Measurements from ENCODE around the gene AHDC1.

Gene AHDC1

GRCh38 chr1:27574871-27575831 is 28.8 kb downstream of the AHDC1 start:
- no peak for DNase-seq

GRCh38 chr1:27574001-27574781 is 29.8 kb downstream of the AHDC1 start:
- DNase-seq = no peak

- no peak for DNase-seq
These were observed 31.1 kb downstream of the AHDC1 start for GRCh38 chr1:27572679-27573426.

- no peak for DNase-seq
These were observed 31.8 kb downstream of the AHDC1 start for GRCh38 chr1:27572019-27572678.

- no peak for DNase-seq
These were observed 32.4 kb downstream of the AHDC1 start for GRCh38 chr1:27571439-27572018.

DNA sequence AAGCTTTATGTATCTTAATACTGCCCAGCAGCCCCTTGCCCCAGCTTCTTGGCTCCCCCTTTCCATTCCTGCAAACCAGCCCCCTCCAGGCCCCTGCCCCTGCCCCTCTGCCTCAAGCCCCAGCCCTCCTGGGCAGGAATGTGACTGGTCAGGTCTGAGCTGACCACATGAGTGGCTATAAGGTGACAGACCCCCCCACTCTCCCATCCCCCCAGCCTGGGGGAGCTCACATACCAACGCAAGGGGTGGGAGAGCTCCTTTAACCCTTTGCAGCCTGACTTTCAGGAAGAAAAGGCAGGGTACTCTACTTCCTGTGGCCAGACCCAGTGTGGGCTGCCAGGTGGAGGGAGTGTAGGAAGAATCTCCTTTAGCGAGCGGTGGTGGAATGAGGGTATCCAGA is 33.2 kb downstream of the AHDC1 start:
- no peak for DNase-seq

- no peak for DNase-seq
These were observed 33.6 kb downstream of the AHDC1 start for GRCh38 chr1:27570356-27570755.

DNA sequence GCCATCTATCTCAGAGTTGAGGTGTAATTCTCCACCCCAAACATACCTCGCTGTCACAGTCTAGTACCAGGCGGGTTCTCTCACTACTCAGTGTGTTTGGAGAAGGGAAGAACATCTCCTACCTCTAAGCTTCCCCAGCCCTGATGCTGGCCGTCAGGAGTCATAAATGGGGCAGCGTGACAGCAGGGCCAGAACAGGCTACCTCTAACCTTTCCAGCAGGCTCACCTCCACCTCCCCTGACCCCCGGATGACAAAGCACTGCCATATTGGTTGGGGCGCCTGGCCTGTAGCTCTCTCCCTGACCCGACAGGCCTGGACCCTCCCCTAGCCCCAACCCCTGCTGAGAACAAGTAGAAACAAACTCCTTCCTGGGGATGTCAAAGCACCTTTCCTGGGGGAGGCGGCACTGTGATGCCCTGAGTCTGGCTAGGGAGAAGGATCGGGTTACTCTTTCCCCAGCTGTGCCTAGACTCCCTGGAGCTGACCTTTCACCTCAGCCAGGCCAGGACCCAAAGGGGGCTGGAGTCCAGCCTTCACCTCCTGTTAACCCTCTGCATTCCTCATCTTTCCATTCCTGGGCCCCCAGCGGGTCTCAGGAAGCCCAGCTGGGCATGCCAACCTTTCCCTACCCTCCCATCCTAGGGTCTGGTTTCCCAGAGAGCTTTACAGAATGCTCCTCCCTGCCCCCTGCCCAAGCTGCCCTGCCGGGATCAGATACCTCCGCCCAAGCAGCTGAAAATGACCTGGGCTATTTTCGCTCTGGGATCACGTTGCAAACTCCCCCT is 34.2 kb downstream of the AHDC1 start:
- no peak for DNase-seq

DNA sequence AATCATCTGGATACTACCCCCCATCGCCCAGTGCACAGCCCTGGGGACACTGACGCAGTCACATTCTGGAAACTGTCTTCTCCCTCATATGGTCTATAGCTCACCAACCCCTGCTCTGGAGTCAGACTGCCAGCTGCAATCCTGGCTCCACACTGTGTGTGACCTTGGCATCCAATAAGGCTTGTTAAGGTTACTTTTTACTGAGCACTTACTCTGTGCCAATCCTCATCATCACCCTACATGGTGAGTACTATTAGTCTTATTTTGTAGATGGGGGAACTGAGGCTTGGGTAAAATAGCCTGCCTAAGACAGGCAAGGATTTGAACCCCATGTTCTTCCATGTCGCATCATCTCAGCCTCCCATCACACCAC is 34.9 kb downstream of the AHDC1 start:
- DNase-seq = no peak

DNA sequence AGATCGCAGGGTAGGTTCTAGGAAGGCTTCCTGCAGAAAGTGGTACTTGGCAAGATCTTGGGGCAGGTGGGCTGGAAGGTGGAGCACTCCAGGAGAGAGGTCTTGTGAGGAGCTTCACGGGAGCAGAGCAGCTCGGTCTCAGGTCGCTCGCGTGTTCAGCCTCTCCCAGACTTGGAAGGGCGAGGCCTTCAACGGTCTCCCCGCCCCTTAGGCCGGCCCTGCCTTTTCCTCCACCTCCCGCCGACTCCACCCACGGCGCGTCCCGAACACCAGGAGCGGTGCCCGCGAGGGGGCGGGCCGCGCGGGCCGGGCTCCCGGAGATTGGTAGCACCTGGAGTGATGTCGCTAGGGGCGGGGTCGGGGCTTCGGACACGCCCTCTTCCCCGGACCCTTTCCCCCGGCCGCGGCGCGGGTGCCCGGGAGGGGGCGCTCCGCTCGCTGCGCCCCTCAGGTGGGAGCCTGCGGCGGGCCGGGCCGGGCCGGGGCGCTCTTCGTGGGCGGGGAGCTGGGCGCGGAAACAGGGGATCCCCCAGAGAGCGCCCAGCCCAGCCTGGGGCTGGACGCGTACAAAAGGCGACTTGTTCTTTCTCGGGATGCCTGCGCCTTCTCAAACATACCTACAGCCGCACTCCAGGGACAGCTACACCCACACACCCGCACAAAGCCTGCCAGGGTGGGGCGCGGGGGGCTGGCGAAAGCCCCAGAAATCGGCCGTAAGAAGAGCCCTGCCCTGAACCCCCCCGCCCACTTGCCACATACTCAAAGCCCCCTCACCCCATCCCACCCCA is 35.5 kb downstream of the AHDC1 start:
- no peak for DNase-seq

GRCh38 chr1:27567971-27568299 is 36.0 kb downstream of the AHDC1 start:
- DNase-seq = no peak

GRCh38 chr1:27567146-27567526 is 36.8 kb downstream of the AHDC1 start:
- DNase-seq = no peak

DNA sequence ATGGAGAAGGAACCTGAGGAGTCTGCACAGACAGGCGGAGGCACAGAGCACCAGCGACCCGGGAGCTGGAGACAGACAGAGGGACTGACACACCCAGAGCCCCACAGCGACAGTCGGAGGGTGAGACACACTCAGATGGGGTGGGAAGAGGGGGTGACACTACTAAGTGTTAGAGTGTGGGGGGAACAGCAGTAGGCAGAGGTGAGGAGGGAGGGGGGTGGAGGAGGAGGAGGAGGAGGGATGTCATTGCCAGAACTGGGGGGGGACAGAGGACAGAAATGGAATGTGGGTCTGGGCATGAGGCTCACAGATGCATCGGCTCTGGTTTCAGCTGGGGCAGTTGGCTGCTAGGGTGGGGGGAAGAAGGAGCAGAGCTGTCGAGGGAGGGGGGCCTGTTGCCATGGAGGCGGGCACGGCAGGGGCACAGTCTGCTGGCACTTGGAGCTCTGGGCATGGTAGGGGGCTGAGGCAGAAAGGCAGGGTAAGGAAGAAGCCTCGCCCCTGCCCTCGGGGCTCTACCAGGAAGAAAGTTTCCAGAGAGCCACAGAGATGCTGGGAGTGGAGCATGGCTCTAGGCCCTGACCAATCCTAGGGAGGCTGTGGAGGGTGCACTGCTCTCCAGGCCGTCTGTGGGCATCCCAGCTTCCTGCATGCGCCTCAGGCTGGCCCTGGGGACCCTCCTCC is 37.3 kb downstream of the AHDC1 start:
- no peak for DNase-seq

DNA sequence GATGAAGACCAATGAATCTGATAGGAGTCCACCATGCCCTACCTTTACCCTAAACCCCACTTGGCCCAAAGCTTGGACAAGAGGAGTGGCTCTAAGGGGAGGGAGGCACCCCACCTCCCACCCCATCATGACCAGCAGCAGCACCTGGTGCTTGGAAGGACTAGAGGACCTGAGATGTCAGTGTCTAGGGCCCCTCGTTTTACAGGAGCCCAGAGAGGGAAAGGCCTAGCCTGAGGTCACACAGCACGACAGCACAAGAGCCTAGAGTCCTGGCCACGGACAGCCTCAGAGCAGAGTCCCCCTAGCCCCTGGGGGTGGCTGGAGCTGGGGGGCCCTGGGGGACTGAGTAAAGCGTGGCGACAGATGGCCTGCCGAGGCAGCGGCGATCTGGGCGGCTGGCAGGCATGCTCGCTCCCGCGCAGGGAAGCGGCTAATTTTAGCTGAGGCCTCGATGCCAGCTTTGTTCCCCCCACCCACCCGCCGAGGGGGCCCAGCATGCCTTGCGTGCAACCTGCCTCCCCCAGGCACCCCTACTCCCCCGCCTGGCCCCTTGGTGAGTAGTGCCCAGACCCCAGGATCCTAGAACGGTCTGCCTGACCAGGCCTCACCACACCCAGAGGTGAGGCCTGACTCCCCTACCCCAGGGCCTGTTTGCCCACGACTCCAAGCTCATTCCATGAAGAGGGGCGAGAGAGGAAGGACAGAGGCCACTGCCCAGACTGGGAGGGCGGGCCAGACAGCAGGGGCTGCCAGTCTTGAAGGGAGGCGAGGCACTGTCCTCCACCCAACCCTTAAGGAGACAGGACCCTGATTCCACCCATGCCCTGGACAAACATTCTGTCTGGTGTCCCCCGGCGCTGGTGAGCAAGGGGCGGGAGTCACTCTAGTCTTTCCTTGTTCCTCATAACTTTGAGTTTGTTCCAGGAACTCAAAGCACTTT is 39.0 kb downstream of the AHDC1 start:
- no peak for DNase-seq

GRCh38 chr1:27563591-27564471 is 40.1 kb downstream of the AHDC1 start:
- DNase-seq = no peak

DNA sequence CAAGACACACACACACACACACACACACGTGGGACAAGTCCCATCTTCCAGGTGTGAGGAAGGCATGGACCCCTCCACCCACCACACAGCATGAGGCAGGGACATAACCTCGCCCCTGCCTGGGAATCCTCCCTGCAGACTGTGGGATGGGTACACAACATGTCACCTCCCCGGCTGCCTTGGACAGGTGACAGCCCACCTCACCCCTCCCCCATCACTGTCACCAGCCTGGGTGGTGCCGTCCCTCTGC is 40.7 kb downstream of the AHDC1 start:
- no peak for DNase-seq

DNA sequence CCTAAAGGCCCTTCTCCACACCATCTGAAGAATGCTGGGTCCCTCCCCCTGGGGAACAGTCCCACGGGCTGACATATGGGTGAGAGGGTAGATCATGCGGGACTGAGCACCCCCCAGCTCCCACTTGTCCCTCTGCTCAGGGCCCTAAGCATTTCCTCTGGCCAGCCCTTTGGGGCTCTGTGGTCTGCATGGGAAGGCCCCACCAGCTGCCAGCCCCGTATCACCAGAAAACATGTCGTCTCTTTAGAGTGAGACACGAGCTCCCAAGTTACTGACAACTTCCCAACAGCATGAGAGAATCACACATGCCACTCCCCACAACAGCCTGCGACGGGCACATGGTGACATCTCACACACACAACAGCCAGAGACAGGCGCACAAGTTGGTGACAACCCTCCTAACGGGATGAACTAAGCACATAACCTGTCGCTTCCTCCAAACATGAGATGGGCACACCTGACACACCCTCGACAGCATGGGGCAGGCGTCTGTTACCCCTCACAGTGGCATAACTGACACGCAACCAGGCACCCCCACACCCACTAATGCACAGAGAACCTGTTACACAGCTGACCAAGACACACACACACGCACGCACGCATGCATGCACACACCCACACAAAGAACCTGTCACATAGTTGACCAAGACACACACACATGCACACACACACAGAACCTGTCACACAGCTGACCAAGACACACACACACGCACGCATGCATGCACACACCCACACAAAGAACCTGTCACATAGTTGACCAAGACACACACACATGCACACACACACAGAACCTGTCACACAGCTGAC is 41.2 kb downstream of the AHDC1 start:
- DNase-seq = no peak

DNA sequence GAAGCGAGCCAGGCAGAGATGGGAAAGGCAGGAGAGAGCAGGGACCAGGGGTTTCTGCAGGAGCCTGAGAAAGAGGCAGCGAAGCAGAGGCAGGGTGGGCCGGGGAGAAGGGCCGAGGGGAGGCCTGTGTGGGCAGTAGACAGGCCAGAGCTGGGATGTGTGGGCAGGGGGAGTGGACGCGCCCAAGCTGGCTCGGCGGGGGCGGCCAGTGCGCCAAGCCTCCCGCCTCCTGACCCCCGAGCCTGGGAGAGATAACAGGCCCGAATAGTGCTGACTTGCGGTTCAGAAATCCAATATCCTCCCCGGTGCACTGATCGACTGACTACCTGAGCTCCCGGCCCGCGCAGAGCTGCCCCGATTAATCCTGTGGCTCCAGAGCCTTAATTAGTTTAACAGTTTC is 41.9 kb downstream of the AHDC1 start:
- DNase-seq = no peak

All from NCI-H2081 treated with DMSO at 0.1 percent for 48 hours (cell line).